PC-3 (cell line): ENCODE data around the gene TEX13B. TPM values are rescaled to one million over a fixed set of nuclear protein-coding genes. Genes with fewer than 3 reads are reported as not detected.
"Not testable (repeated sequence)": the region's sequence is repeated elsewhere in the genome, so short reads cannot be mapped to it uniquely, and the experiment has no call there.

ENCODE experiments used
- ATAC-seq: fragments of 200-7000 bp; cut with Tn5 transposase; 2 replicates; pipeline ENCODE4 v1.9.1; 2020; ENCODE audit warnings: mild to moderate bottlenecking, moderate library complexity
- BruUV-seq: library from RNA; stranded (reverse); fragments of 400-500 nt; replicated peaks from 2 replicates; lab custom pipeline; 2021; lab: Mats Ljungman, UMichigan
- CTCF ChIA-PET: fragments of 300-600 bp; sonication (Branson Sonifier 250); formaldehyde crosslinking; loops from one replicate; lab custom pipeline; 2022; ENCODE audit warnings: antibody characterized with exemption; lab: Charles Lee
- POLR2A ChIA-PET: fragments of 300-600 bp; sonication (Branson Sonifier 250); formaldehyde crosslinking; loops from one replicate; lab custom pipeline; 2022; ENCODE audit warnings: antibody characterized with exemption; ENCODE audit not compliant: unreplicated experiment; lab: Charles Lee
- DNase-seq: peaks from one replicate; pipeline ENCODE4 v3.0.0-alpha.2; 2015
- H2AFZ ChIP-seq: fragments of 300-600 bp; sonication (generic); 2 replicates; pipeline ENCODE4 v1.6.0; 2016; ENCODE audit warnings: antibody characterized with exemption, low read length
- H3F3A ChIP-seq: fragments of 300-600 bp; sonication (generic); one replicate; pipeline ENCODE4 v1.6.0; 2017; ENCODE audit warnings: antibody characterized with exemption, low read length, control low read depth, mild to moderate bottlenecking; ENCODE audit not compliant: unreplicated experiment
- H3K27ac ChIP-seq: fragments of 300-600 bp; sonication (generic); 2 replicates; pipeline ENCODE4 v1.5.1; 2016; ENCODE audit warnings: mild to moderate bottlenecking, low read length
- H3K27me3 ChIP-seq: fragments of 300-600 bp; sonication (generic); 2 replicates; pipeline ENCODE4 v1.6.1; 2016; ENCODE audit warnings: low read length, mixed read lengths
- H3K36me3 ChIP-seq: fragments of 300-600 bp; sonication (generic); 2 replicates; pipeline ENCODE4 v1.6.1; 2016; ENCODE audit warnings: low read depth, mixed run types, low read length, mixed read lengths
- H3K4me1 ChIP-seq: fragments of 300-600 bp; sonication (generic); 2 replicates; pipeline ENCODE4 v1.5.1; 2016; ENCODE audit warnings: low read length; ENCODE audit not compliant: insufficient read depth
- H3K4me2 ChIP-seq: fragments of 300-600 bp; sonication (generic); 2 replicates; pipeline ENCODE4 v1.6.0; 2016; ENCODE audit warnings: low read length
- H3K4me3 ChIP-seq: fragments of 300-600 bp; sonication (generic); 2 replicates; pipeline ENCODE4 v1.5.1; 2016; ENCODE audit warnings: mild to moderate bottlenecking, low read length, mixed read lengths
- H3K79me2 ChIP-seq: fragments of 300-600 bp; sonication (generic); 2 replicates; pipeline ENCODE4 v1.6.1; 2017; ENCODE audit warnings: low read length, mixed read lengths
- H3K9ac ChIP-seq: fragments of 300-600 bp; sonication (generic); 2 replicates; pipeline ENCODE4 v1.6.0; 2016; ENCODE audit warnings: mild to moderate bottlenecking, low read length
- H3K9me2 ChIP-seq: fragments of 300-600 bp; sonication (generic); replicated peaks from 2 replicates; pipeline ENCODE4 v1.6.1; 2016; ENCODE audit warnings: mixed run types, low read length, mixed read lengths
- H3K9me3 ChIP-seq: fragments of 300-600 bp; sonication (generic); 2 replicates; pipeline ENCODE4 v1.6.1; 2016; ENCODE audit warnings: low read length, mixed read lengths
- H4K20me1 ChIP-seq: fragments of 300-600 bp; sonication (generic); 2 replicates; pipeline ENCODE4 v1.6.1; 2016; ENCODE audit warnings: low read length, mixed read lengths
- CTCF ChIP-seq: fragments of 300-600 bp; sonication (generic); conservative IDR thresholded peaks from 2 replicates; pipeline ENCODE4 v1.5.1; 2017; ENCODE audit warnings: antibody characterized with exemption, low read depth, mild to moderate bottlenecking, low read length
- EZH2 ChIP-seq: fragments of 300-600 bp; sonication (generic); IDR thresholded peaks from one replicate; pipeline ENCODE4 v1.6.1; 2017; ENCODE audit warnings: antibody characterized with exemption, mild to moderate bottlenecking, low read length; ENCODE audit not compliant: unreplicated experiment
- EZH2phosphoT487 ChIP-seq: fragments of 300-600 bp; sonication (generic); IDR thresholded peaks from 2 replicates; pipeline ENCODE4 v1.6.1; 2018; ENCODE audit warnings: mild to moderate bottlenecking, antibody characterized with exemption, low read length, borderline replicate concordance
- intact Hi-C: fragments of 100-400 bp; cut with micrococcal nuclease; formaldehyde crosslinking; loops from 2 replicates; pipeline ENCODE4 v1.9.0; 2023
- total RNA-seq: library from RNA; depleted of rRNA; stranded (reverse); fragments of >200 nt; gene quantifications from 2 replicates; pipeline ENCODE4 v1.2.3, GENCODE V29; 2014

Gene TEX13B
- total RNA-seq, 1 experiment from 2014 or later = not detected

- Histone ChIP-seq H3K4me1 (no peaks in the 10 kb centered on the region), H3K9ac (no peak overlapping the region), H4K20me1 (no peaks in the 10 kb centered on the region), H3K9me2 (no peaks in the 10 kb centered on the region), H3K9me3 (no peaks in the 10 kb centered on the region), H3K27ac (no peak overlapping the region), H3K27me3 (no peaks in the 10 kb centered on the region), H3K36me3 (no peaks in the 10 kb centered on the region), H2AFZ (no peak overlapping the region), H3K4me2 (no peak overlapping the region), H3F3A (no peaks in the 10 kb centered on the region), H3K79me2 (no peaks in the 10 kb centered on the region), H3K4me3 (no peak overlapping the region)
- no TSS peak for BruUV-seq
- no peak for ATAC-seq
- no peak for TF ChIP-seq EZH2
- TF ChIP-seq EZH2phosphoT487 = no peak
- TF ChIP-seq CTCF = no peak; the same call in 1 of the 2 replicates
- ChIA-PET CTCF (no interaction called here), POLR2A (no interaction called here)
- intact Hi-C loops = no loop called here
- DNase-seq = peak; percentile 4
Observed at GRCh38 chrX:107970073-107970472, 12.1 kb downstream of the TEX13B start.

- Histone ChIP-seq H3K79me2 (no peaks in the 10 kb centered on the region), H3K9ac (no peak overlapping the region), H3K4me2 (no peak overlapping the region), H3K9me2 (no peaks in the 10 kb centered on the region), H3F3A (no peaks in the 10 kb centered on the region), H3K9me3 (no peaks in the 10 kb centered on the region), H3K27ac (no peak overlapping the region), H3K36me3 (no peaks in the 10 kb centered on the region), H2AFZ (no peak overlapping the region), H4K20me1 (no peaks in the 10 kb centered on the region), H3K4me3 (no peak overlapping the region), H3K4me1 (no peaks in the 10 kb centered on the region), H3K27me3 (no peaks in the 10 kb centered on the region)
- TF ChIP-seq EZH2 (no peak), EZH2phosphoT487 (no peak), CTCF (no peak)
- ChIA-PET POLR2A (no interaction called here), CTCF (interaction anchor here (0.5 kb wide), 1 partner anchor 12 kb away, joined by 6 read pairs; no protein-coding TSS in a partner anchor)
- intact Hi-C loops = no loop called here
- ATAC-seq (no peak), DNase-seq (no peak)
- no TSS peak for BruUV-seq
Observed at GRCh38 chrX:107968623-107969022, 13.5 kb downstream of the TEX13B start.

- H3K9me2 ChIP-seq, H3K27ac ChIP-seq, H3F3A ChIP-seq, BruUV-seq, ATAC-seq, H3K4me1 ChIP-seq, H3K9ac ChIP-seq, intact Hi-C loops, H3K79me2 ChIP-seq, H3K4me3 ChIP-seq, H3K27me3 ChIP-seq, H3K9me3 ChIP-seq, H3K4me2 ChIP-seq, H2AFZ ChIP-seq, POLR2A ChIA-PET, CTCF ChIA-PET, H3K36me3 ChIP-seq, H4K20me1 ChIP-seq, DNase-seq: not testable (repeated sequence)
Observed at GRCh38 chrX:107955337-107955736, 26.8 kb downstream of the TEX13B start.
